GM19468 (cell line): ENCODE measurements around the gene TSFM.

ENCODE experiments used
- ATAC-seq: cut with Tn5 transposase; IDR thresholded peaks from one replicate; pipeline ENCODE4 v1.9.1; 2021; ENCODE audit warnings: mild to moderate bottlenecking, moderate library complexity, moderate number of reproducible peaks; ENCODE audit not compliant: unreplicated experiment; ENCODE audit errors: extremely low read depth

The TSFM gene

GRCh38 chr12:57776247-57776587 lies 6.4 kb upstream of the TSFM start:
- ATAC-seq = no peak

GRCh38 chr12:57777367-57777766 lies 5.2 kb upstream of the TSFM start:
- ATAC-seq = no peak

DNA sequence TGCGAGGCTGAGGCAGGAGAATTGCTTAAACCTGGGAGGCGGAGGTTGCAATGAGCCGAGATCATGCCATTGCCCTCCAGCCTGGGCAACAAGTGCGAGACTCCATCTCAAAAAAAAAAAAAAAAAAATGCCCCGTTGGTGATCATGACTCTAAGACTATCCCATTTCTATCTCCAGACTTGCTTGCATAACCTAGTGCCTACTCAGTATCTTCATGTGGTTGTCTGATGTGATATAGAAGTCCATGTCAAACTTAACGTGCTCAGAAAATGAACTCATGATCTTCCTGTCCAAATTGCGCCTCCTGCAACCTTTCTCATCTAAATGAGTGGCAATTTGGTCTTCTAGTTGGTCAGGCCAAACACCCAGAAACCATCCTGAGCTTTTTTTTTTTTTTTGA lies 4.7 kb upstream of the TSFM start:
- no peak for ATAC-seq

- no peak for ATAC-seq
Measured at GRCh38 chr12:57779736-57780135, 2.9 kb upstream of the TSFM start.

DNA sequence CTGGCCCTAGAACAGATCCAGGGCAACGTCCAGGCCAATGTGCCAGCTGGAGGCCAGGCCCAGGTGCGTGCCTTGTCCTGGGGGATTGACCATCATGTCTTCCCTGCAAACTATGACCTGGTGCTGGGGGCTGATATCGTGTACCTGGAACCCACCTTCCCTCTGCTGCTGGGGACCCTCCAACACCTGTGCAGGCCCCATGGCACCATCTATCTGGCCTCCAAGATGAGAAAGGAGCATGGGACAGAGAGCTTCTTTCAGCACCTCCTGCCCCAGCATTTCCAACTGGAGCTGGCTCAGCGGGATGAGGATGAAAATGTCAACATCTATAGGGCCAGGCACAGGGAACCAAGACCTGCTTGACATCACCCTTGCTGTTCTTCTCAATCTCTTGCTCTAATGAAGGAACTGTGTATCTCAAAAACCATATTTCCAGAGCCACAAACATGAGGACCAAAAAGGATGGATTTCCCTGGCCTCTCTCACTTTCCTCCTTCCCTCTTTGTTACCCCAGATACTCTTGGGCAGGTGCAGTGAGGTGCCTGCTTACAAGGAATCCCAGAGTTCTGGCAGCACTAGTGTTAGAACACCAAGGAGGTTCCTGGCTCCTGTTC lies 2.2 kb upstream of the TSFM start:
- ATAC-seq = no peak

GRCh38 chr12:57781244-57781643 lies 1.3 kb upstream of the TSFM start:
- no peak for ATAC-seq

- ATAC-seq = no peak
Measured at GRCh38 chr12:57781801-57782200, 786 bp upstream of the TSFM start.

- ATAC-seq = no peak
Measured at GRCh38 chr12:57782243-57782607, 362 bp upstream of the TSFM start.

DNA sequence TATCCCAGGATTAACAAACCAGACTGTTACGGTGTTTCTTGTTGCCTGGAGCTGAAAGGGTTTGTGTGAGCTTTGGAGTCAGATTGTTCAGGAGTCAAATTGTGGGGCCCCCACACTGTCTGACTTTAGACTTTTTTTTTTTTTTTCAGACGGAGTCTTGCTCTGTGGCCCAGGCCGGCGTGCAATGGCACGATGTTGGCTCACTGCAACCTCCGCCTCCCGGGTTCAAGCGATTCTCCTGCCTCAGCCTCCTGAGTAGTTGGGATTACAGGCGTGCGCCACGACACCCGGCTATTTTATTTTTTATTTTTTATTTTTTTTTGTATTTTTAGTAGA lies 847 bp downstream of the TSFM start:
- no peak for ATAC-seq

- no peak for ATAC-seq
Measured at GRCh38 chr12:57783861-57784260, 1.3 kb downstream of the TSFM start.

DNA sequence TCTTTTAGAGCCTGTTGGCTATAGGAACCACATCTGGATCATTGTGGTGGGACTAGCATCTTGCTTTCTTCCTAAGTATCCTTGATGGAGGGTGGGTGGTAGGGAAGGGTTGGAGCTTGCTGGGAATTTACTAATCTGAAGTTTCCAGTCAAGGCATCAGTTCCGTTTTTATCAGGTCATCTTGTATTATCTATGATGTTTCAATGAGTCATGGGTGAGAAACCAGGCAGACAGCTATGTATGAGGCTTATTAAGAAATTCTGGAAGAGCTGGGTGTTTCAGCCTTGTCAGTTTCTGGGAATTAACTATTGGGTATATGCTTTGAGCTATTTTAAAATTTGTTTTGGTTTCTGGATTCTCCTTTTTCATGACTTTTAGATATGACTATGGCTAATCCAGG lies 11.3 kb downstream of the TSFM start:
- no peak for ATAC-seq

- no peak for ATAC-seq
Measured at GRCh38 chr12:57795354-57795753, 12.8 kb downstream of the TSFM start.

DNA sequence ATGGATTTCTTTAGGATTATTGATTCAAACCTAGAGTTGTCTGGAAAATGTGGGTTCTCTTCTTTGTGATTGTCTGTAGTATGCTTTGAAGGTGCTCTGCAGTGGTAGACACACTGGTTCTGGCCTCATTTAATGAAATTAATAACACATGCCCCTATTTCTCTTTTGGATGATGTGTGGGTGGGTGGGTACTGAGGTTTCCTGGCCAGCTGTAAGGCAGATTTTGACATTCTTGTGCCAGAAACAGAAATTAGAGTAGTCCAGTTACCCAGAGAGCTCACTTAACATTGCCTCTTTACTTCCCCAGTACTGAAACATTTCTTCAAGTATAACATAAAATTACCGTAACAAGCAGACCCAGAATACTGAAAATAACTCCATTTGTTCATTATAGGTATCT lies 14.4 kb downstream of the TSFM start:
- ATAC-seq = no peak

DNA sequence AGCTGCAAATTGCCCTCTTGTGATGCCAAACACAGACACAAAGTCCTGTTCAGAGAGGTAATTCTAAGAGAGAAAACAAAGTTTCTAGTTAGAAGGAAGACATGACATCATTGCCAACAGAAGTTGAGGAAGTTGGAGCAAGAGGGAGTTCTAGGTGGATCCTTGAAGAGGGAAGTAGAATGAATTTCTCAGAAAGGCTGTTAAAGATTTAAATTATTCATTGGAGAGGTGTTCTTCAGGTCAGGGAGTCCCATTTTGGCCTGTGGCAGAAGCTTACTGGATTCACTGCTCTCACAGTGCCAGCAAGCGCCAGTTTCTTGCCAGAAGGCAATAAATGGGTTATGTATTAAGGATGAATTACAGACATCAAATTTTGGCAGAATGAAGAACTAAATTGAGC lies 15.3 kb downstream of the TSFM start:
- no peak for ATAC-seq

DNA sequence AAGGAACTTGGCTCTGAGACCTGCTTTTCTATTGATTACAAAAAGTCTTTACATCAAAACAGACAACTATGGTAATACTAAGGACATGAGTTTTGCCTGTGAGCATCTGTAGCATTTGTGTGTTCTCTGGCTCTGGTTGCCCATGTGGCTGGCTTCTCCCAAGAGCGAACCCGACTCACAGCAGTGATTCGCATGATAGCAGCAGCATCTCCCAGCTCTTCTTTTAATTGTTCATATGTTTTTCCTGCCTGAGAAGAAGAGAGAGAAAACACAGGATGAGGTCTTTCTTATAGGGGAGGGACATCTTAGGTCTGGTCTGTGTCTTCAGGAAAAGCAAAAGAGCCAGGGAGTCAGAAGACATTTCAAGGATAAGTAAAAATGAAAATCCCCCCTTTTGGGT lies 18.4 kb downstream of the TSFM start:
- no peak for ATAC-seq

- ATAC-seq = no peak
Measured at GRCh38 chr12:57802607-57803006, 20.0 kb downstream of the TSFM start.

DNA sequence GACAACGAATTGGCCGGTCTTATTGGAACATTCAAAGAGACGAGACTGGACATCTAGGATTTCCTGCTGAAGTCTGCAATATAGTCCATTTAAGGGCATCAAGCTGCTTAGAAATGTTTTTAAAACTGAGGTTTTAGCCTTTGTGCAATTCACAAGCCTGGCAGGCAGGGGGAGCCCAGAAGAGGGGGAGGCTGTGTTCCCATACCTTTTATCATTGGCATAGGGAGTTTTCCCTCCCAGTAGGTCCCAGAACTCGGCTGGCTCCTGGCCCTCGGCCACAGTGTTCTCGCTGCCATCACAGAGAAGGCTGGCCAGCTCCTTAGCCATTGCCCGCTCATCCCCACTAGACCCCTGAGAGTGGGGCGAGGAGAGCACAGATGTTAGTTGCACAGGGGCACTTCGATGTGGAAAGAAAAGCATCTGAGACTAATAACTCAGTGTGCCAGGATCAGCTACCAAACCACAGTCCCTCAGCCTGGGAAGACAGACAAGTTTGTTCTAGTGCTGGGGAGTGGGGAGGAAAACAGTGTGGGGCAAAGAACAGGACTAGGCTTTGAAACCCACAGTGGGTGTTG lies 20.8 kb downstream of the TSFM start:
- ATAC-seq = no peak

GRCh38 chr12:57806677-57807076 lies 24.1 kb downstream of the TSFM start:
- no peak for ATAC-seq

- ATAC-seq = no peak
Measured at GRCh38 chr12:57807285-57807684, 24.7 kb downstream of the TSFM start.

DNA sequence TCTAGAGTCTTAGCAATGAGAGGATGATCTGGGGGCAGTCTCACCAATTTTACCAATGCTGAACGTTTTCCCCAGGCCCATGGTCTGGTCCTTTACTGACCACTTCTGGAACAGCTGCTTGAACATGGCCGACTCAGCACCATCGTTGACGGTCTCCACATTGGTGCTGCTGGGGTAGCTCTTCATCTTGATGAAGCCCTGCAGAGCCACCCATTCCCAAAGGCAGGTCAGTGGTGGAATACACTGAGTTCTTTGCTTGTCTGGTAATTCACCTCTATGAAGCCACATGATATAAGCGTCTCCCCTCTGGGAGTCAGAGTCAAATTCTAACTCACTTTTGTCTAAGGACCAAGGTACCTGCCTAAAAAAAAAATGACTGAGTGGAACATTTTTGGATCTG lies 25.8 kb downstream of the TSFM start:
- no peak for ATAC-seq

DNA sequence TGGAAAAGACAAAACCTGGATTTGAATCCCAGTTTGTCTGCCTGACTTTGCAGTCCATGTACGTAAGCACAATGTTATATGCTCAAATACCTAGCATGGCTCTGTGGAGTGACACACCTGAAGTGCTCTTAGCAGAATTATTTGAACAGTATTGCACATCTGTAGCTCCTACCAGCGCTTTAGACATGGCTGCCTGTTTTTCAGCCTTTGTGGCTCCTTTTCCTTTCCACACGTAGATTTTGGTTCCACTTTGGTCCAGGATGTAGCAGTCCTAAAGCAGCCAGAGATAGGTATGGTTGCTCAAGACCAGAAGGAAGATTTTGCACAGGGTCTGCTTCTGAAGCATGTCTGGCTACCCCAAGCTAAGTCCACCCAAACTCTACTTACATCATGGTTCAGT lies 26.8 kb downstream of the TSFM start:
- no peak for ATAC-seq

DNA sequence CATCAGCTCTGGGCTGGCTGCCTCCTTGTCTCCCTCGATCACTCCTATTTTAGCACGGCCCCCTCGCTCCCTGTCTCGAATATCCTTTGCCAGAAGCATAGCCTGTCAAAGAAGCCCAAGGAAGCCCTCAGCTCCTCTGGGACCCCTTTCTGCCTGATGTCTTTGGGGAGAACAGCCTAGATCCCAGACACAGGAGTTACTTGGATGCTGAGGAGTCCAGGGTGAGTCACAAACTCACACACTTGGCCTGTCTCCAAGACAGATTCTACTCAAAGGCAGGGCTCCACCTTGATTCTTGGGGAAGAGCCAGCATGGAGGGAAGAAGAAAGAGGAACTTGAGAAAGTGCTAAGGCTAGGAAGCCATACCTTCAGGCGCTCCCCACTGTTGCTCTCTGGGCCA lies 27.9 kb downstream of the TSFM start:
- no peak for ATAC-seq
